Gastrocnemius medialis (tissue), 4 donors: ENCODE measurements around the gene SLC15A2. TPM values are rescaled to one million over a fixed set of nuclear protein-coding genes. Genes with fewer than 3 reads are reported as not detected.

Experiments used
- ATAC-seq, 2 donors: fragments of 150-250 bp; one replicate each; pipeline ENCODE4 v1.9.1; 2016
- DNase-seq, 2 donors: peaks; one replicate each; pipeline ENCODE4 v3.0.0-alpha.2; 2019
- H3K27ac ChIP-seq, 4 donors: fragments of 200-600 bp; sonication (generic); 1 replicate in 1 of 4; 2 replicates in 3 of 4; pipeline ENCODE4 v1.5.1; 2016 to 2018; ENCODE audit warnings: mild to moderate bottlenecking in 2 of 4, moderate library complexity in 1 of 4
- H3K27me3 ChIP-seq, 3 donors: fragments of 200-600 bp; sonication (generic) in 2 of 3; 1 replicate in 1 of 3; 2 replicates in 2 of 3; pipeline versions ENCODE4 v1.5.1 to v1.6.0; 2016 to 2019; ENCODE audit warnings: mild to moderate bottlenecking in 1 of 3, moderate library complexity in 1 of 3
- H3K36me3 ChIP-seq, 2 donors: fragments of 200-600 bp; sonication (generic) in 1 of 2; one replicate each; pipeline ENCODE4 v1.5.1; 2017 to 2018
- H3K4me1 ChIP-seq, 2 donors: fragments of 200-600 bp; sonication (generic) in 1 of 2; one replicate each; pipeline ENCODE4 v1.5.1; 2016 to 2017; ENCODE audit warnings: mild to moderate bottlenecking in 2 of 2
- H3K4me3 ChIP-seq, 4 donors: fragments of 200-600 bp; sonication (generic) in 3 of 4; 1 replicate in 1 of 4; 2 replicates in 3 of 4; pipeline ENCODE4 v1.5.1; 2016 to 2019; ENCODE audit warnings: mild to moderate bottlenecking in 2 of 4
- H3K9me3 ChIP-seq, 3 donors: fragments of 200-600 bp; sonication (generic) in 2 of 3; 1 replicate in 1 of 3; 2 replicates in 2 of 3; pipeline ENCODE4 v1.5.1; 2016 to 2019
- CTCF ChIP-seq, 5 experiments: fragments of 450-650 bp in 3 of 5; fragments of 200-600 bp in 2 of 5; sonication (generic) in 2 of 5; IDR thresholded peaks in 4 of 5; conservative IDR thresholded peaks in 1 of 5; 1 replicate in 4 of 5; 2 replicates in 1 of 5; pipeline ENCODE4 v1.5.1; 2016 to 2019; ENCODE audit warnings: antibody characterized with exemption in 5 of 5, mild to moderate bottlenecking in 3 of 5, moderate library complexity in 3 of 5
- POLR2A ChIP-seq, 2 donors: fragments of 450-650 bp; IDR thresholded peaks; one replicate each; pipeline ENCODE4 v1.6.1; 2017; ENCODE audit warnings: antibody characterized with exemption in 2 of 2, mild to moderate bottlenecking in 2 of 2, moderate library complexity in 2 of 2
- in situ Hi-C, 4 donors: fragments of 200-750 bp; cut with MboI; loops; one replicate each; pipeline versions ENCODE4 v1.15.0 to v1.8.0; 2017; ENCODE audit warnings: low sequenced_read_pairs in 4 of 4
- intact Hi-C: fragments of 100-400 bp; cut with DNase I; formaldehyde crosslinking; loops from one replicate; pipeline ENCODE4 v1.15.1; 2023; ENCODE audit warnings: low total_unique reads
- total RNA-seq, 4 donors: library from RNA; depleted of rRNA; stranded (reverse); fragments of >200 nt; gene quantifications; one replicate each; pipeline versions ENCODE4 v1.1.0 to v1.2.3, GENCODE V29; 2016

SLC15A2 gene
- total RNA-seq, 4 donors from 2014 or later = 0.07 to 0.82 (median 0.41) TPM

DNA sequence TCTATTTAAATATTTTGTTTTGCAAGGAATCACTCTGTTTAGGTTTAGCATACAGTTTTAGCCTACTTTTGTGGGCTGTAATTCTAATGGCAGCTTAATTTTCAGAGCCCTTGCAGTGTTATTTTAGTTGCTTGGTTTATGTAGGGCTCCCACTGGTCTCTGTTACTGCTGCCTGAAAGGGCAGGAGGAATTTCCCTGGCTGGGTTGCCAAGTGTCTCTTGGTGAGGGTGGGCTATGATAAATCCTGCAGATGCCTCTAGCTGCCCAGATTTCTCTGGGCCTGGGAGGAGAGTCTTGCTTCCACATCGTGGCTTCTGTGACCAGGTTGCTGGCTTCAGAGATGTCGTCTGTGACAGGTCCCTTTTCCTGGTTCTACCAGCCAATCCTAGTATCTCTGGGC is 91.6 kb downstream of the SLC15A2 start:
- TF ChIP-seq POLR2A (IDR thresholded peaks at IDR 0.05) = no peak
- no peak for TF ChIP-seq CTCF (IDR thresholded peaks at IDR 0.05 in 4 of 5, conservative IDR thresholded peaks at IDR 0.05 in 1 of 5)
- Histone ChIP-seq H3K9me3 (no peaks in the 10 kb centered on the region), H3K27me3 (no peaks in the 10 kb centered on the region), H3K27ac (no peak overlapping the region), H3K4me3 (no peak overlapping the region), H3K4me1 (no peaks in the 10 kb centered on the region), H3K36me3 (no peaks in the 10 kb centered on the region)
- in situ Hi-C loops (no loop called here), intact Hi-C loops (no loop called here)
- no peak for DNase-seq
- ATAC-seq = no peak

DNA sequence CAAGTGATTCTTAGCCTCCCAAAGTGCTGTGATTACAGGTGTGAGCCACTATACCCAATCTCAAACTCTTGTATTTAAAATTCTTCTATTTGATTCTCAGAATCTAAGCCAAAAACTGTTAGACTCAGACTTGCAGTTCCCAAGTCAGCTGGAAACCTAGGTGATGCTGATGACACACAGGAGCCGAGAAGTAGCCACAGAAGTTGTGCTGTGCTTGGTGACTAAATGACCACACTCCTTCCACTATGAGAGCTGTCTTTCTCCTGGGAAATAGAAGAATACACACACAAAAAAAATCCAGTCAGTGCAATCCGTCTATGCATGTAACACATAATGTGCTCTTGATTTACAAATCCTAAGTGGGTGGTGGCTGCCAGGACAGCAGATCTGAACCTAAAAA is 93.9 kb downstream of the SLC15A2 start:
- Histone ChIP-seq H3K4me1 (no peaks in the 10 kb centered on the region), H3K27me3 (no peaks in the 10 kb centered on the region), H3K9me3 (no peaks in the 10 kb centered on the region), H3K4me3 (no peak overlapping the region), H3K27ac (no peak overlapping the region), H3K36me3 (no peaks in the 10 kb centered on the region)
- no peak for ATAC-seq
- intact Hi-C loops (no loop called here), in situ Hi-C loops (no loop called here)
- TF ChIP-seq CTCF (IDR thresholded peaks at IDR 0.05 in 4 of 5, conservative IDR thresholded peaks at IDR 0.05 in 1 of 5) (no peak), POLR2A (IDR thresholded peaks at IDR 0.05) (no peak)
- no peak for DNase-seq

DNA sequence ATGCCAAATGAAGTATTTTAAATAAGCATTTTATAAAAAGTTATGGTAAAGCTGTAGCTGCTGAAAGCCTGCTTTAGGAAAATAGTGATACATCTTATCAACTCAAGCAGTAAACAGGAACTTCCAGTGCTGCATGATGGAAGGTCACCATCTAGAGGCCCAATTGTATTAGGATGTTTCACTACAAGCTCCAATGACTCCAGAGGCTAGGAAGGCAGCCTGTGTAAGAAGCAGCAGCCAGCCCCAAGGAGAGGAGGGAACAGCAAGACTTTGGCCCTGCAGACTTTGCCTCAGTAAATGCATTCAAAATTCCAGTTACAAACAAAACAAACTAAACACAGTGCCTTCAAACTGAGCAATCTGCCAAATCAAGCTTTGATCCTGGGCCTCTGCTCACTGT is 95.7 kb downstream of the SLC15A2 start:
- no peaks in the 10 kb centered on the region for H3K36me3 ChIP-seq
- intact Hi-C loops (no loop called here), in situ Hi-C loops (no loop called here)
- H3K9me3 ChIP-seq = no peaks in the 10 kb centered on the region
- H3K27me3 ChIP-seq = no peaks in the 10 kb centered on the region
- no peaks in the 10 kb centered on the region for H3K4me1 ChIP-seq
- TF ChIP-seq POLR2A (IDR thresholded peaks at IDR 0.05) (no peak), CTCF (IDR thresholded peaks at IDR 0.05 in 4 of 5, conservative IDR thresholded peaks at IDR 0.05 in 1 of 5) (no peak)
- no peak for DNase-seq
- ATAC-seq = no peak
- H3K4me3 ChIP-seq = no peak overlapping the region
- no peak overlapping the region for H3K27ac ChIP-seq

DNA sequence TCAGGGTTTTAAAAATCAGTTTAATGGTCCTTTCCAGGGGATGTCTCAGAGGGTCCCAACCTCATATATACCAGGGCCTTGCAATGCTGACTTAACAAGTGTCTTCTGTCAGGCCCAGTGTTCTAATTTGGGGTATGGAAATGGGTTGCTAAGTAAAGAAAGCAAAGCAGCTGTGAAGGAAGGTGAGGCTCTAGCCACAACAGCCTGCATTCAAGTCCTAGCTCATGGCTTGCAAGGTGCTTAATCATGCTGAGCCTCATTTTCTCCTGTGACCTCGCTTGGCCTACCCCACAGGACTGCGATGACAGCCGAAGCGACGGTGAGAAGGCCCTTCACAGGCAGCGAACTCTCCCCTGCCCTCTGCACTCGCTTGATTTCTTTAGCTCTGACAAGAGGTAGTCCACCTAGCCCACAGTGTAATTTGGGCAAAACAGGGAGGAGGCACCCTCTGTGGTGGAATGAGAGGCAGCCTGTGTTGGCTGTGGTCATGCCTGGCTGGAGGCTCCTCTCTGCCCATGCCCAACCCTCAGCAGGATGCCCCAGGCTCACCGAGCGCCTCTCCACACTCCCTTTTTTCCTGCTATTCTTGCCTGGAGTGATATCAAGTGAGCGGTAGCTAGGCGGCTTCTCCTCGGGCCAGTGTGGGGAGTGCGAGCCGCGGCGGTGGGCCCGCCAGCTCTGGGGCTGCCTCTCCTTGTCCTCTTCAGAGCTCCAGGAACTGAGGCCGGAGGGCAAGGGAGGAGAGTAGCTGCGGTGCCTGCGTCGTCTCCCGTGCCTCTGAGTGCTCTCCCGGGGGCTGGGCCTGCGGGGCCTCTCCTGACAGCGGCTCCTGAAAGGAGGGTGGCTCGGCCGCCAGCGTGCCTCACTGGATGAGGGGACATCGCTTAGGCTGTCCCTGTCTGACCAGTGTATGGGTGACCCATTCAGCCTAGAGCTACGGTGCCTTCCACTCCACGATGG is 98.7 kb downstream of the SLC15A2 start:
- ATAC-seq = no peak
- Histone ChIP-seq H3K27me3 (no peaks in the 10 kb centered on the region), H3K36me3 (no peaks in the 10 kb centered on the region), H3K27ac (no peak overlapping the region), H3K4me3 (no peak overlapping the region), H3K4me1 (no peaks in the 10 kb centered on the region), H3K9me3 (no peaks in the 10 kb centered on the region)
- in situ Hi-C loops (no loop called here), intact Hi-C loops (no loop called here)
- no peak for DNase-seq
- TF ChIP-seq POLR2A (IDR thresholded peaks at IDR 0.05) (no peak), CTCF (IDR thresholded peaks at IDR 0.05 in 4 of 5, conservative IDR thresholded peaks at IDR 0.05 in 1 of 5) (no peak)

Other genes with a start within 250 kb of the SLC15A2 start
- gene HCLS1, start 233.5 kb upstream of the SLC15A2 start, total RNA-seq = 10 to 100 TPM in 1 of 4 donors, 1 to 10 TPM in 3; 6.6 to 15.3 (median 7.8) TPM
- 10 to 100 TPM; 18.1 to 31.6 (median 26.7) TPM for gene GOLGB1, start 144.7 kb upstream of the SLC15A2 start, total RNA-seq
- gene IQCB1, start 59.3 kb upstream of the SLC15A2 start, total RNA-seq = 10 to 100 TPM in 3 of 4 donors, 1 to 10 TPM in 1; 8.8 to 14.0 (median 11.8) TPM
- gene EAF2, start 59.2 kb upstream of the SLC15A2 start, total RNA-seq = 1 to 10 TPM; 2.6 to 5.7 (median 3.6) TPM
- gene ILDR1, start 127.8 kb downstream of the SLC15A2 start, total RNA-seq = not detected
- gene CD86, start 161.0 kb downstream of the SLC15A2 start, total RNA-seq = 1 to 10 TPM in 3 of 4 donors, under 1 TPM in 1; 0.92 to 2.4 (median 1.6) TPM